Endothelial cell of umbilical vein (primary cell): ENCODE measurements around the gene GAPVD1. TPM values are rescaled to one million over a fixed set of nuclear protein-coding genes. Genes with fewer than 3 reads are reported as not detected.

Experiments
- BruUV-seq: library from RNA; stranded (reverse); fragments of 400-500 nt; replicated peaks from 2 replicates; lab custom pipeline; 2021; lab: Mats Ljungman, UMichigan
- CTCF ChIA-PET: fragments of 300-600, 350-600 bp; sonication (Branson Sonifier 250); formaldehyde crosslinking; loops from one replicate; lab custom pipeline; 2021; ENCODE audit warnings: antibody characterized with exemption, inconsistent platforms; lab: Charles Lee
- POLR2A ChIA-PET: fragments of 300-600, 350-600 bp; sonication (Branson Sonifier 250); formaldehyde crosslinking; loops from one replicate; lab custom pipeline; 2021; ENCODE audit warnings: antibody characterized with exemption, inconsistent platforms; lab: Charles Lee
- DNase-seq: peaks from one replicate; pipeline ENCODE4 v3.0.0-alpha.2; 2011; ENCODE audit warnings: low read depth, low spot score
- FAIRE-seq: peaks from 2 replicates; lab custom pipeline; 2011; peaks lifted over from hg19 to GRCh38; lab: Jason Lieb, UNC
- H2AFZ ChIP-seq: 2 replicates; pipeline ENCODE4 v1.6.0; 2012; ENCODE audit warnings: low read depth, low read length, control low read depth, inconsistent platforms
- H3K27ac ChIP-seq: 2 replicates; pipeline ENCODE4 v1.5.1; 2011; ENCODE audit warnings: low read depth, mild to moderate bottlenecking, control low read depth, low read length, moderate library complexity; ENCODE audit not compliant: insufficient read depth
- H3K27me3 ChIP-seq, 2 experiments: 2 replicates each; pipeline versions ENCODE4 v1.6.0 to v1.6.1; 2011; ENCODE audit warnings: low read length in 2 of 2, mixed read lengths in 1 of 2; ENCODE audit not compliant: control insufficient read depth in 2 of 2, insufficient read depth in 2 of 2
- H3K36me3 ChIP-seq, 2 experiments: 2 replicates in 1 of 2; 3 replicates in 1 of 2; pipeline ENCODE4 v1.5.1; 2011; ENCODE audit warnings: low read length in 2 of 2, mild to moderate bottlenecking in 1 of 2, moderate library complexity in 1 of 2; ENCODE audit not compliant: control insufficient read depth in 2 of 2, insufficient read depth in 2 of 2; ENCODE audit errors: extremely low read depth in 1 of 2
- H3K4me1 ChIP-seq: 3 replicates; pipeline ENCODE4 v1.5.1; 2011; ENCODE audit warnings: mild to moderate bottlenecking, low read length; ENCODE audit not compliant: control insufficient read depth, insufficient read depth; ENCODE audit errors: extremely low read depth
- H3K4me2 ChIP-seq: 2 replicates; pipeline ENCODE4 v1.6.1; 2011; ENCODE audit warnings: low read length, control low read depth, mixed read lengths; ENCODE audit not compliant: insufficient read depth
- H3K4me3 ChIP-seq, 3 experiments: fragments of 200-600 bp in 1 of 3; sonication (generic), shearing (Covaris generic) in 1 of 3; replicated peaks in 1 of 3; 2 replicates each; pipeline ENCODE4 v1.5.1; 2011 to 2016; ENCODE audit warnings: control low read depth in 3 of 3, low read length in 3 of 3, mild to moderate bottlenecking in 2 of 3, inconsistent platforms in 1 of 3, low read depth in 1 of 3, moderate library complexity in 1 of 3; ENCODE audit not compliant: insufficient read depth in 1 of 3
- H3K79me2 ChIP-seq: 2 replicates; pipeline ENCODE4 v1.6.0; 2012; ENCODE audit warnings: low read length, inconsistent platforms; ENCODE audit not compliant: control insufficient read depth, insufficient read depth
- H3K9ac ChIP-seq: replicated peaks from 2 replicates; pipeline ENCODE3; 2011; ENCODE audit warnings: low read length, control low read depth; ENCODE audit not compliant: insufficient read depth; ENCODE audit errors: extremely low read depth
- H3K9me1 ChIP-seq: replicated peaks from 3 replicates; pipeline ENCODE4 v1.6.0; 2011; ENCODE audit warnings: mild to moderate bottlenecking, low read length; ENCODE audit not compliant: control insufficient read depth, insufficient read depth; ENCODE audit errors: extremely low read depth
- H3K9me3 ChIP-seq: replicated peaks from 2 replicates; pipeline ENCODE4 v1.5.1; 2012; ENCODE audit warnings: low read length, inconsistent platforms; ENCODE audit not compliant: control insufficient read depth, insufficient read depth
- H4K20me1 ChIP-seq: replicated peaks from 2 replicates; pipeline ENCODE3; 2011; ENCODE audit warnings: mild to moderate bottlenecking, low read length; ENCODE audit not compliant: control insufficient read depth, insufficient read depth; ENCODE audit errors: extremely low read depth
- EZH2 ChIP-seq: IDR thresholded peaks from 2 replicates; pipeline ENCODE4 v1.6.1; 2012; ENCODE audit warnings: borderline replicate concordance, low read depth, mild to moderate bottlenecking, moderate library complexity, low read length, inconsistent platforms; ENCODE audit not compliant: severe bottlenecking
- FOS ChIP-seq: IDR thresholded peaks from 2 replicates; pipeline ENCODE4 v1.6.1; 2011; ENCODE audit warnings: mild to moderate bottlenecking, low read length, moderate library complexity, borderline replicate concordance; ENCODE audit not compliant: insufficient read depth
- GATA2 ChIP-seq: IDR thresholded peaks from 2 replicates; pipeline ENCODE4 v1.7.0; 2011; ENCODE audit warnings: low read depth, mild to moderate bottlenecking, moderate library complexity, mixed read lengths, low read length; ENCODE audit not compliant: insufficient read length, insufficient read depth
- JUN ChIP-seq: IDR thresholded peaks from 2 replicates; pipeline ENCODE4 v1.6.1; 2011; ENCODE audit warnings: borderline replicate concordance, low read depth; ENCODE audit not compliant: insufficient read length, insufficient read depth
- MYC ChIP-seq: IDR thresholded peaks from one replicate; pipeline ENCODE4 v1.6.1; 2011; ENCODE audit warnings: mild to moderate bottlenecking, low read depth, low read length
- POLR2A ChIP-seq: IDR thresholded peaks from 2 replicates; pipeline ENCODE4 v1.6.1; 2012; ENCODE audit warnings: low read depth, mild to moderate bottlenecking, control low read depth, low read length
- POLR2AphosphoS5 ChIP-seq: IDR thresholded peaks from 2 replicates; pipeline ENCODE4 v1.6.1; 2012; ENCODE audit warnings: low read depth, mild to moderate bottlenecking, control low read depth, low read length, moderate library complexity; ENCODE audit not compliant: insufficient read depth
- dilution Hi-C: fragments of 300-500 bp; cut with MboI; formaldehyde crosslinking; loops from one replicate; pipeline ENCODE4 v1.15.0; 2019; ENCODE audit warnings: low sequenced_read_pairs; ENCODE audit not compliant: extremely low pct_ligation_motif_present
- intact Hi-C: fragments of 100-400 bp; cut with micrococcal nuclease; formaldehyde crosslinking; loops from one replicate; pipeline ENCODE4 v1.10.0; 2022
- polyA plus RNA-seq, 4 experiments: library from polyadenylated mRNA; depleted of rRNA in 3 of 4; stranded (reverse) in 3 of 4; unstranded in 1 of 4; fragments of >200 nt; gene quantifications; 2 replicates each; pipeline versions ENCODE4 v1.2.1 to v1.2.3, GENCODE V29; 2011 to 2012; ENCODE audit warnings: missing spikeins in 1 of 4
- total RNA-seq: library from RNA; stranded (reverse); gene quantifications from 2 replicates; pipeline ENCODE4 v1.2.3, GENCODE V29; 2021
- TF ChIP-seq, protein P1 (sequence below), 2 donors: IDR thresholded peaks; 1 replicate in 1 of 2; 2 replicates in 1 of 2; pipeline ENCODE4 v1.5.1; 2011; ENCODE audit warnings: low read length in 2 of 2, mild to moderate bottlenecking in 2 of 2, moderate library complexity in 2 of 2, control low read depth in 1 of 2, inconsistent platforms in 1 of 2, low read depth in 1 of 2; ENCODE audit not compliant: insufficient read depth in 1 of 2; ENCODE audit errors: extremely low read depth in 1 of 2
- TF ChIP-seq, protein P2 (sequence below): IDR thresholded peaks from 2 replicates; pipeline ENCODE4 v1.6.1; 2011; ENCODE audit not compliant: insufficient read depth, insufficient read length

Gene GAPVD1
- total and polyA plus RNA-seq, 2 donors (not counting 3 experiments of a cell fraction or from before 2014, with no cell fraction given) = 10.7 to 53.2 TPM

DNA sequence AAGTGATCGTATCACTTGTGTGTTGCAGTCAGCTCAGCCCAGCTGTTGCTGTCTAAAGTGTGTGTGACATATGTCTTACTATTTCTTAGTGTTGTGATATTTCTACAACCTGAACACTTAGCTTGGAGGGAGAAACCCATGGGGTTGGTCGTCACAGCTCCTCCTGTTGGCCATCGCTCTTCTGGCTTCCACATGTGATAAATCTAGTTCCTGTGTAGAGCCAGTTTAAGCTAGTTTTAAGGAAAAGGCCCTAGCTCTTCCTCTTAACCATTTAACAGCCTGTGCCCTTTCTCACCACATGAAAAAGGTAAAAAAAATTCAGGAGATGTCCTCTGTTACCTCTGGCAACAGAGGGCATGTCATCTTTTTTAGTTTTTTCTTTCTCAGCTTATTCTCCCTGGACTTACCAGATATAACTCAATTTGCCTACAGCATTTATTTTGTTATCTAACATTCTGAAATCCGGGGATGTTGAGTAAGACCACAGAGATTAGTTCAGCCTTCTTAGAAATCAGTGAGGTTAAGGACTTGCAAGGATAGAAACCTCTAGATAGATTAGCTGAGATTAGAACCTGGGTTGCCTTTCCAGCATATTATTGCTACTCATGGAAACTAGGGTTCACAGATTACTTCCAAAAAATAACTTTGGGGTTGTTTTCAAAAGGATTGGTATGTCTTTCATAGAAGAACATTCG lies 100.4 kb downstream of the GAPVD1 start:
- intact Hi-C loops (loop anchor here (1.0 kb wide), 1 partner anchor 106 kb away; no protein-coding TSS in a partner anchor), dilution Hi-C loops (no loop called here)
- no peak overlapping the region for H3K27ac ChIP-seq
- DNase-seq (peak; percentile 13), FAIRE-seq (peak; percentile 44)
- ChIA-PET CTCF (interaction anchor here (0.7 to 2.2 kb wide), 22 partner anchors 8 to 508 kb away, joined by 3 to 40 read pairs (median 4); partner anchors contain the start of gene WDR38), POLR2A (no interaction called here)
- H3K4me3 ChIP-seq = no peak overlapping the region
- H3K4me2 ChIP-seq = no peak overlapping the region
- H3K9me1 ChIP-seq = no peaks in the 10 kb centered on the region
- no peaks in the 10 kb centered on the region for H3K79me2 ChIP-seq
- no peak overlapping the region for H3K9ac ChIP-seq
- H3K27me3 ChIP-seq = no peaks in the 10 kb centered on the region
- H2AFZ ChIP-seq = no peak overlapping the region
- H3K4me1 ChIP-seq = no peaks in the 10 kb centered on the region
- no peaks in the 10 kb centered on the region for H3K9me3 ChIP-seq
- no peaks in the 10 kb centered on the region for H4K20me1 ChIP-seq
- peaks cover 9 to 20% of the 10 kb centered on the region in 2 experiments for H3K36me3 ChIP-seq
- no TSS peak for BruUV-seq
- TF ChIP-seq, protein P1, sequence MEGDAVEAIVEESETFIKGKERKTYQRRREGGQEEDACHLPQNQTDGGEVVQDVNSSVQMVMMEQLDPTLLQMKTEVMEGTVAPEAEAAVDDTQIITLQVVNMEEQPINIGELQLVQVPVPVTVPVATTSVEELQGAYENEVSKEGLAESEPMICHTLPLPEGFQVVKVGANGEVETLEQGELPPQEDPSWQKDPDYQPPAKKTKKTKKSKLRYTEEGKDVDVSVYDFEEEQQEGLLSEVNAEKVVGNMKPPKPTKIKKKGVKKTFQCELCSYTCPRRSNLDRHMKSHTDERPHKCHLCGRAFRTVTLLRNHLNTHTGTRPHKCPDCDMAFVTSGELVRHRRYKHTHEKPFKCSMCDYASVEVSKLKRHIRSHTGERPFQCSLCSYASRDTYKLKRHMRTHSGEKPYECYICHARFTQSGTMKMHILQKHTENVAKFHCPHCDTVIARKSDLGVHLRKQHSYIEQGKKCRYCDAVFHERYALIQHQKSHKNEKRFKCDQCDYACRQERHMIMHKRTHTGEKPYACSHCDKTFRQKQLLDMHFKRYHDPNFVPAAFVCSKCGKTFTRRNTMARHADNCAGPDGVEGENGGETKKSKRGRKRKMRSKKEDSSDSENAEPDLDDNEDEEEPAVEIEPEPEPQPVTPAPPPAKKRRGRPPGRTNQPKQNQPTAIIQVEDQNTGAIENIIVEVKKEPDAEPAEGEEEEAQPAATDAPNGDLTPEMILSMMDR (IDR thresholded peaks at IDR 0.05; ENCODE audit: extremely low read depth in 1 of 2, insufficient read depth in 1 of 2, low read depth in 1 of 2, low read length in 2 of 2) = peak in 1 of 2 donors; percentile 24
- TF ChIP-seq, protein P2, sequence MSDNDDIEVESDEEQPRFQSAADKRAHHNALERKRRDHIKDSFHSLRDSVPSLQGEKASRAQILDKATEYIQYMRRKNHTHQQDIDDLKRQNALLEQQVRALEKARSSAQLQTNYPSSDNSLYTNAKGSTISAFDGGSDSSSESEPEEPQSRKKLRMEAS = no peak

DNA sequence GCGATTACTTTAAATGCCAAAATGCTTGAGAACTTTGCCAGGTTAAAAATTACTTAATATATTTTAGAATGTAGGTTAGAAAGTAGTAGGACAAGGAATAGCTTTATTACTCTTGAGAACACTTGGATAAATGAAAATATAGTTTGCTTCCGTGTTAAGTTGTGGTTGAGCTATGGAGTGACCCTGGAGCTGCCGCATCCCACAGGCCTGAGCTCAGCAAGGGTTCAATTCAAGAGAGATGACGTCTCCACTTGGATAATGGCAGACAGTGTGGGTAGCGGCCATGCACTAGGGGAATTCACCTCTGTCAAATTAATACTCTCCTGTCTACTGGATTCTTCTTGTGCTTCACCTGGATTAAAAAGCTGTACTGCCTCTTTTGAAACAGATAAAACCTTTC lies 105.0 kb downstream of the GAPVD1 start:
- Histone ChIP-seq H3K9me3 (no peaks in the 10 kb centered on the region), H3K27ac (no peak overlapping the region), H3K27me3 (no peaks in the 10 kb centered on the region), H3K79me2 (no peaks in the 10 kb centered on the region), H3K9me1 (no peaks in the 10 kb centered on the region), H3K4me1 (no peaks in the 10 kb centered on the region), H3K36me3 (peaks cover 5 to 14% of the 10 kb centered on the region in 2 experiments), H3K9ac (no peak overlapping the region), H4K20me1 (no peaks in the 10 kb centered on the region), H2AFZ (no peak overlapping the region), H3K4me3 (no peak overlapping the region), H3K4me2 (no peak overlapping the region)
- POLR2A ChIA-PET = no interaction called here
- intact Hi-C loops (no loop called here), dilution Hi-C loops (no loop called here)
- no peak for DNase-seq
- TF ChIP-seq POLR2A (no peak), JUN (no peak), EZH2 (no peak), POLR2AphosphoS5 (no peak), GATA2 (no peak), FOS (no peak), MYC (no peak)
- TF ChIP-seq, protein P2 = no peak
- TF ChIP-seq, protein P1 (IDR thresholded peaks at IDR 0.05; ENCODE audit: extremely low read depth in 1 of 2, insufficient read depth in 1 of 2, low read depth in 1 of 2, low read length in 2 of 2) = no peak
- no peak for FAIRE-seq
- BruUV-seq = no TSS peak
- CTCF ChIA-PET = interaction anchor here (1.4 to 2.3 kb wide), 2 partner anchors 11 to 111 kb away, joined by 3 to 8 read pairs; no protein-coding TSS in a partner anchor
